ENCODE data around the gene RRAGD. TPM values are rescaled to one million over a fixed set of nuclear protein-coding genes. Genes with fewer than 3 reads are reported as not detected.

The RRAGD gene
- polyA plus RNA-seq, 1 of the 3 experiments (the other 2 are of a cell fraction): 0.07 TPM

DNA sequence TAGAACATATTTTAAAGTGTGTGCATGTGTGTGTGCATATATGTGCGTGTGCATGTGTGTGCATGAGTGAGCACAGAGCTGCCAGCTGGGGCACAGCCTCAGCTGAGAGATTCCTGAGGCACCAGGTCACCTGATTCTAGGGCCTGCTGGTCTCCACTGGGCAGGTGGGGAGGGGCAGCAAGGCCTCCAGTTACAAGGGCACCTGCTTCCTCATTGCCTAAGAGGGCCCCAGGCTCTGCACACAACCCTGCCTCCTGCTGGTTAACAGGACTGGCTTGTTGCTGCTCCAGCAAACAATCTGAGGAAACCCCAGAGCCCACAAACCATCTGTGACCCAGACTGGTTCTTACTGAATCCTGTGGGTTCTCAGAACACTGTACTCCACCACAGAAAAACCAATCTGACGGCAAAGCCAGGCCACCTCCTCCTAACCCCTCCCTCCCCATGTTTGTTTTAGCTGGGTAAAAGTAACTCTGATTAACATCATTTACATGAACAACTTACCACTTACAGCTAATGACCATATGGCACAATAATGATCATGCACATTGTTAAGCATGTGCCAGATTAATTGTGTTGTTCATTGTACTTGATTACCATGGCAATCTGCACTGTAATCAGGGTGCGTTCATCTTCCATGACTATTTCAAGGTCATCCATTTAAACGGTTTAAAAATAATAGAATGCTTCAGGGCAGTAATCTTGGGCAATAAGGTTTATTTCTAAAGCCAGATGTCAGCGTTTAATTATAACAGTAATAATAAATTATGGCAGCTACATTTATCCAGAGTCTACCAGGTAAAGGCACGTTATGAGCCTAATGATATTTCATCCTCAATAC lies 36.4 kb downstream of the RRAGD start (continued):
- TF ChIP-seq, protein P1, sequence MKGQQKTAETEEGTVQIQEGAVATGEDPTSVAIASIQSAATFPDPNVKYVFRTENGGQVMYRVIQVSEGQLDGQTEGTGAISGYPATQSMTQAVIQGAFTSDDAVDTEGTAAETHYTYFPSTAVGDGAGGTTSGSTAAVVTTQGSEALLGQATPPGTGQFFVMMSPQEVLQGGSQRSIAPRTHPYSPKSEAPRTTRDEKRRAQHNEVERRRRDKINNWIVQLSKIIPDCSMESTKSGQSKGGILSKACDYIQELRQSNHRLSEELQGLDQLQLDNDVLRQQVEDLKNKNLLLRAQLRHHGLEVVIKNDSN (IDR thresholded peaks at IDR 0.05; ENCODE audit: borderline replicate concordance, low read depth): no peak
- TF ChIP-seq GABPA (IDR thresholded peaks at IDR 0.05; ENCODE audit: low read depth): no peak
- peak; percentile 76 for TF ChIP-seq RCOR1 (IDR thresholded peaks at IDR 0.05; ENCODE audit: low read length)
- TF ChIP-seq, protein P2, sequence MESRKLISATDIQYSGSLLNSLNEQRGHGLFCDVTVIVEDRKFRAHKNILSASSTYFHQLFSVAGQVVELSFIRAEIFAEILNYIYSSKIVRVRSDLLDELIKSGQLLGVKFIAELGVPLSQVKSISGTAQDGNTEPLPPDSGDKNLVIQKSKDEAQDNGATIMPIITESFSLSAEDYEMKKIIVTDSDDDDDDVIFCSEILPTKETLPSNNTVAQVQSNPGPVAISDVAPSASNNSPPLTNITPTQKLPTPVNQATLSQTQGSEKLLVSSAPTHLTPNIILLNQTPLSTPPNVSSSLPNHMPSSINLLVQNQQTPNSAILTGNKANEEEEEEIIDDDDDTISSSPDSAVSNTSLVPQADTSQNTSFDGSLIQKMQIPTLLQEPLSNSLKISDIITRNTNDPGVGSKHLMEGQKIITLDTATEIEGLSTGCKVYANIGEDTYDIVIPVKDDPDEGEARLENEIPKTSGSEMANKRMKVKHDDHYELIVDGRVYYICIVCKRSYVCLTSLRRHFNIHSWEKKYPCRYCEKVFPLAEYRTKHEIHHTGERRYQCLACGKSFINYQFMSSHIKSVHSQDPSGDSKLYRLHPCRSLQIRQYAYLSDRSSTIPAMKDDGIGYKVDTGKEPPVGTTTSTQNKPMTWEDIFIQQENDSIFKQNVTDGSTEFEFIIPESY (IDR thresholded peaks at IDR 0.05; ENCODE audit: borderline replicate concordance, low read depth): no peak
- no peak for TF ChIP-seq POLR2AphosphoS5 (IDR thresholded peaks at IDR 0.05; ENCODE audit: low read depth, low read length)
- TF ChIP-seq YY1 (IDR thresholded peaks at IDR 0.05; ENCODE audit: low read depth): no peak
- TF ChIP-seq TEAD4 (IDR thresholded peaks at IDR 0.05; ENCODE audit: borderline replicate concordance, insufficient read depth): no peak
- TF ChIP-seq, protein P3, sequence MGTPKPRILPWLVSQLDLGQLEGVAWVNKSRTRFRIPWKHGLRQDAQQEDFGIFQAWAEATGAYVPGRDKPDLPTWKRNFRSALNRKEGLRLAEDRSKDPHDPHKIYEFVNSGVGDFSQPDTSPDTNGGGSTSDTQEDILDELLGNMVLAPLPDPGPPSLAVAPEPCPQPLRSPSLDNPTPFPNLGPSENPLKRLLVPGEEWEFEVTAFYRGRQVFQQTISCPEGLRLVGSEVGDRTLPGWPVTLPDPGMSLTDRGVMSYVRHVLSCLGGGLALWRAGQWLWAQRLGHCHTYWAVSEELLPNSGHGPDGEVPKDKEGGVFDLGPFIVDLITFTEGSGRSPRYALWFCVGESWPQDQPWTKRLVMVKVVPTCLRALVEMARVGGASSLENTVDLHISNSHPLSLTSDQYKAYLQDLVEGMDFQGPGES (IDR thresholded peaks at IDR 0.05; ENCODE audit: low read depth, low read length): no peak
- no peak for TF ChIP-seq MEF2A (IDR thresholded peaks at IDR 0.05; ENCODE audit: borderline replicate concordance, low read depth)

DNA sequence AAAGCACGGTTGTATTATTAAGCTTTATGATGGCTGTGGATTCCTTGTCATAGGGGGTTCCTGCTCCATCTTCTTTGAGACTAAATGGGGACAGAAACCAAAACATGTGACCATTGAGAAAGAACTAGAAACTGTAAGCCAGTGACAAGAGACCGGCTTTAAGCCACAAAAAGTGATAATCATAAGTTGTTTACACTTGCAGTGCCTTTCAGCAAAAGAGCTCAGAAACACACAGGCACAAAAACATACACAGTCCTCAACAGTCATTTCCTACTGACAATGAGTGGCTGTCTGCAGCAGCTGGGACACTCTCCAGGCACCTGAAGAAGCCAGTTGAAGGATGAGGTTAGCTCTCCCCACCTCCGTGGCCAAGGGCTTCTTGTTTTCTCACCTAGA lies 39.6 kb downstream of the RRAGD start:
- Histone ChIP-seq H3K4me3 (ENCODE audit: low read depth in 2 of 2, low read length in 1 of 2) (no peak overlapping the region), H3K27ac (ENCODE audit: low read depth in 2 of 2, low read length in 1 of 2) (no peak overlapping the region), H3K36me3 (replicated peaks in 1 of 2; ENCODE audit: control insufficient read depth in 1 of 2, insufficient read depth in 2 of 2, low read length in 1 of 2) (no peaks in the 10 kb centered on the region), H3K4me2 (no peak overlapping the region), H4K20me1 (ENCODE audit: insufficient read depth) (no peaks in the 10 kb centered on the region), H3F3A (replicated peaks; ENCODE audit: insufficient read depth) (no peaks in the 10 kb centered on the region), H3K79me2 (ENCODE audit: insufficient read depth) (no peaks in the 10 kb centered on the region), H3K27me3 (ENCODE audit: insufficient read depth) (no peaks in the 10 kb centered on the region), H3K9me2 (no peaks in the 10 kb centered on the region), H3K9ac (no peak overlapping the region), H2AFZ (ENCODE audit: low read depth) (peak overlapping the region; percentile 37; the same call in 1 of the 2 replicates), H3K4me1 (ENCODE audit: control insufficient read depth in 1 of 2, insufficient read depth in 2 of 2, low read depth in 1 of 2, low read length in 1 of 2) (peaks cover 0 to 8% of the 10 kb centered on the region in 2 experiments; a peak in 2 of 4 replicates), H3K9me3 (no peaks in the 10 kb centered on the region)
- TF ChIP-seq NRF1 (IDR thresholded peaks at IDR 0.05; ENCODE audit: low read depth, low read length) (no peak), FOSL2 (IDR thresholded peaks at IDR 0.05; ENCODE audit: borderline replicate concordance, low read depth) (no peak), RXRA (IDR thresholded peaks at IDR 0.05; ENCODE audit: borderline replicate concordance, low read depth) (no peak), FOXJ3 (CRISPR knock-in tag; IDR thresholded peaks at IDR 0.05) (no peak), MXI1 (IDR thresholded peaks at IDR 0.05; ENCODE audit: low read depth, low read length) (no peak), FOXM1 (IDR thresholded peaks at IDR 0.05; ENCODE audit: low read depth) (no peak), ELF1 (IDR thresholded peaks at IDR 0.05) (no peak), POLR2AphosphoS5 (IDR thresholded peaks at IDR 0.05; ENCODE audit: low read depth, low read length) (no peak), NFIC (IDR thresholded peaks at IDR 0.05; ENCODE audit: borderline replicate concordance) (no peak), SMC3 (IDR thresholded peaks at IDR 0.05; ENCODE audit: low read depth, low read length) (no peak), EP300 (IDR thresholded peaks at IDR 0.05; ENCODE audit: borderline replicate concordance in 1 of 2, low read depth in 1 of 2, low read length in 1 of 2) (no peak), MEF2A (IDR thresholded peaks at IDR 0.05; ENCODE audit: borderline replicate concordance, low read depth) (no peak)
- TF ChIP-seq, protein P3 (IDR thresholded peaks at IDR 0.05; ENCODE audit: low read depth, low read length): no peak
- TF ChIP-seq, protein P2 (IDR thresholded peaks at IDR 0.05; ENCODE audit: borderline replicate concordance, low read depth): no peak
- TF ChIP-seq, protein P4, sequence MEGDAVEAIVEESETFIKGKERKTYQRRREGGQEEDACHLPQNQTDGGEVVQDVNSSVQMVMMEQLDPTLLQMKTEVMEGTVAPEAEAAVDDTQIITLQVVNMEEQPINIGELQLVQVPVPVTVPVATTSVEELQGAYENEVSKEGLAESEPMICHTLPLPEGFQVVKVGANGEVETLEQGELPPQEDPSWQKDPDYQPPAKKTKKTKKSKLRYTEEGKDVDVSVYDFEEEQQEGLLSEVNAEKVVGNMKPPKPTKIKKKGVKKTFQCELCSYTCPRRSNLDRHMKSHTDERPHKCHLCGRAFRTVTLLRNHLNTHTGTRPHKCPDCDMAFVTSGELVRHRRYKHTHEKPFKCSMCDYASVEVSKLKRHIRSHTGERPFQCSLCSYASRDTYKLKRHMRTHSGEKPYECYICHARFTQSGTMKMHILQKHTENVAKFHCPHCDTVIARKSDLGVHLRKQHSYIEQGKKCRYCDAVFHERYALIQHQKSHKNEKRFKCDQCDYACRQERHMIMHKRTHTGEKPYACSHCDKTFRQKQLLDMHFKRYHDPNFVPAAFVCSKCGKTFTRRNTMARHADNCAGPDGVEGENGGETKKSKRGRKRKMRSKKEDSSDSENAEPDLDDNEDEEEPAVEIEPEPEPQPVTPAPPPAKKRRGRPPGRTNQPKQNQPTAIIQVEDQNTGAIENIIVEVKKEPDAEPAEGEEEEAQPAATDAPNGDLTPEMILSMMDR (IDR thresholded peaks at IDR 0.05): no peak
- CTCF ChIA-PET: interaction anchor here (0.5 to 3.3 kb wide), 66 partner anchors 8 to 1107 kb away, joined by 3 to 70 read pairs (median 5); partner anchors contain the start of genes ANKRD6, LYRM2, MDN1 and PM20D2
- DNase-seq: no peak
- WGBS (ENCODE audit: low lambda C conversion rate): 89% methylated on average over 3 of the region's 3 CpGs
- POLR2A ChIA-PET: interaction anchor here (1.6 kb wide), 1 partner anchor 266 kb away, joined by 4 read pairs; the partner anchor contains the start of gene LYRM2
